GM23248 (cell line): ENCODE data around the gene ITPRIP. TPM values are rescaled to one million over a fixed set of nuclear protein-coding genes. Genes with fewer than 3 reads are reported as not detected.

Source experiments
- DNase-seq: peaks from one replicate; pipeline ENCODE4 v3.0.0-alpha.2; 2015
- H2AFZ ChIP-seq: fragments of 200-600 bp; sonication (generic); 2 replicates; pipeline ENCODE4 v1.6.1; 2016; ENCODE audit warnings: antibody characterized with exemption
- H3F3A ChIP-seq: fragments of 200-600 bp; sonication (generic); 2 replicates; pipeline ENCODE4 v1.6.1; 2016; ENCODE audit warnings: mild to moderate bottlenecking, antibody characterized with exemption, mixed run types; ENCODE audit not compliant: insufficient read depth
- H3K27ac ChIP-seq: fragments of 200-600 bp; sonication (generic); 2 replicates; pipeline ENCODE4 v1.5.1; 2016; ENCODE audit warnings: mild to moderate bottlenecking
- H3K27me3 ChIP-seq: fragments of 200-600 bp; sonication (generic); replicated peaks from 2 replicates; pipeline ENCODE4 v1.6.1; 2016; ENCODE audit warnings: mild to moderate bottlenecking; ENCODE audit not compliant: insufficient read depth
- H3K36me3 ChIP-seq: fragments of 200-600 bp; sonication (generic); 2 replicates; pipeline ENCODE4 v1.6.1; 2016; ENCODE audit warnings: low read depth, mild to moderate bottlenecking
- H3K4me1 ChIP-seq: fragments of 200-600 bp; sonication (generic); 2 replicates; pipeline ENCODE4 v1.6.1; 2016; ENCODE audit warnings: mild to moderate bottlenecking; ENCODE audit not compliant: insufficient read depth
- H3K4me2 ChIP-seq: fragments of 200-600 bp; sonication (generic); one replicate; pipeline ENCODE4 v1.6.1; 2016; ENCODE audit warnings: mild to moderate bottlenecking; ENCODE audit not compliant: unreplicated experiment
- H3K4me3 ChIP-seq: fragments of 200-600 bp; sonication (generic); 2 replicates; pipeline ENCODE4 v1.5.1; 2016; ENCODE audit warnings: mild to moderate bottlenecking
- H3K79me2 ChIP-seq: fragments of 200-600 bp; sonication (generic); 2 replicates; pipeline ENCODE4 v1.6.1; 2016; ENCODE audit warnings: mild to moderate bottlenecking; ENCODE audit not compliant: insufficient read depth
- H3K9ac ChIP-seq: fragments of 200-600 bp; sonication (generic); 2 replicates; pipeline ENCODE4 v1.6.1; 2016; ENCODE audit warnings: mild to moderate bottlenecking
- H3K9me2 ChIP-seq: fragments of 200-600 bp; sonication (generic); 2 replicates; pipeline ENCODE4 v1.6.1; 2016; ENCODE audit warnings: mixed run types, mild to moderate bottlenecking, moderate library complexity; ENCODE audit not compliant: insufficient read depth
- H3K9me3 ChIP-seq: fragments of 200-600 bp; sonication (generic); one replicate; pipeline ENCODE4 v1.6.1; 2017; ENCODE audit warnings: low read depth
- H4K20me1 ChIP-seq: fragments of 200-600 bp; sonication (generic); 2 replicates; pipeline ENCODE4 v1.6.0; 2016; ENCODE audit not compliant: insufficient read depth
- EZH2 ChIP-seq: fragments of 200-600 bp; sonication (generic); IDR thresholded peaks from 2 replicates; pipeline ENCODE4 v1.6.1; 2018; ENCODE audit warnings: antibody characterized with exemption, mild to moderate bottlenecking; ENCODE audit not compliant: insufficient read depth, poor library complexity, severe bottlenecking
- EZH2phosphoT487 ChIP-seq: fragments of 200-600 bp; sonication (generic); IDR thresholded peaks from 2 replicates; pipeline ENCODE4 v1.6.1; 2018; ENCODE audit warnings: antibody characterized with exemption, moderate library complexity, mild to moderate bottlenecking, low read depth; ENCODE audit not compliant: insufficient read depth
- WGBS, 2 experiments: methylation state at CpG; one replicate each; pipeline ENCODE4 v1.1.6; 2015 to 2017; ENCODE audit warnings: low lambda C conversion rate in 2 of 2, low coverage in 1 of 2; ENCODE audit errors: missing lambda C conversion rate in 2 of 2; 5-methylcytosine and 5-hydroxymethylcytosine counted together
- in situ Hi-C: fragments of 300-500 bp; cut with MboI; formaldehyde crosslinking; loops from 2 replicates; pipeline ENCODE4 v1.15.0; 2020
- polyA plus RNA-seq: library from polyadenylated mRNA; unstranded; fragments of >200 nt; fragmentation: Nextera tagmentation; extraction: Ambion mirVana; gene quantifications from 2 replicates; pipeline ENCODE4 v1.2.1, GENCODE V29; 2016
- total RNA-seq: library from RNA; depleted of rRNA; stranded (reverse); fragments of >200 nt; shearing (Covaris generic); gene quantifications from 2 replicates; pipeline ENCODE4 v1.2.3, GENCODE V29; 2014

ITPRIP gene
- total and polyA plus RNA-seq, 2 experiments from 2014 or later, result 9.6 to 24.7 TPM

DNA sequence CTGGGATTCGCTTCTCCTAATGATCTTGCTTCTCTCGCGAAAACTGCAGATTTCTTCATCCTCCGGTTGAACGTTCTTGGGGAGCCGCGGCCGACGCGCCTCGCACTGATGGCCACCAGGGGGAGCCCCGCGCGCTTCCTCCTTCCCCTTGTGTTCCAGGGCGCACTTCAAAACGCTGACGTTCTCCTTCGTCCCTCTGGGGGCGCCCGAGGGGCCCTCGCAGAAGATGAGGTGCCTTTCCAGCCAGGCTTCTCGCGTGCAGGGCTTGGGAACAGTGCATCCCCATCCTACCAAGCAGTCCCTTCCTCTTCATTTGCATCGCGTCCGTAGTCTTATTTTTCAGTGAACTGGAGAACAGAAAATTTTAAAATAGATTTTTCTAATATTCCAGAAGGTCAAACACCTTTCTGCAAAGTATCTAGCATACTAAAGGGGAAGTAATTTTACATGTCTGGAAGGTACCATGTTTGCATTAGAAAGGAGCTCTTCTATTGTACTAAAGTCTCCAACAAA, 46.8 kb downstream of the ITPRIP start:
- Histone ChIP-seq H3K9ac (peak overlapping the region; percentile 48; the same call in 1 of the 2 replicates), H3K4me2 (peak overlapping the region; percentile 34), H3K79me2 (no peaks in the 10 kb centered on the region), H3K27ac (no peak overlapping the region), H3K4me3 (no peak overlapping the region), H2AFZ (peak overlapping the region; percentile 60), H3K36me3 (no peaks in the 10 kb centered on the region), H3K27me3 (no peaks in the 10 kb centered on the region), H3K4me1 (peaks cover 18% of the 10 kb centered on the region), H3K9me3 (no peaks in the 10 kb centered on the region), H3K9me2 (no peaks in the 10 kb centered on the region), H3F3A (peaks cover 17% of the 10 kb centered on the region), H4K20me1 (no peaks in the 10 kb centered on the region)
- DNase-seq, result peak; percentile 95
- 2% methylated on average over 19 to 26 of the region's 26 CpGs for whole genome bisulfite sequencing, 2 experiments
- in situ Hi-C loops, result loop anchor here (10.0 kb wide), 1 partner anchor 53 kb away; no protein-coding TSS in a partner anchor
- TF ChIP-seq EZH2phosphoT487 (no peak), EZH2 (no peak)

DNA sequence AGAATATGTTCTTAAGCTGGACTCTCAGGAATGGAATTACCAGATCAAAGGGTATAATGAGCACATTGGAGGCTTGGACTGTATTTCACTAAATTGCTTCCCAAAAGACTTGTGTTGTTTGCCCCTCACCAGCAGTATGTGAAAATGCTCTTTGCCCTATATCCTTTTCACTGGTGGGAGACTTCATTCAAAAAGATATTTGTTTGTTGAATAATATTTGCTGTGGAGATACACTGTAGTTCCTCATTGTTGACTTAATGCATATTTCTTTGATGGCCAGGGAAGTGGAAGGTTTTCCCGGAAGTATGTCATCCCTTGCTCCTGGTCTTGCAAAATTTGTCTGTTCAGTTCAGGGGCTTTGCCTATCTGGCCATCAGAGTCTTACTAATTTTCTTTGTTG, 49.9 kb downstream of the ITPRIP start:
- H2AFZ ChIP-seq, result no peak overlapping the region
- H3K4me1 ChIP-seq, result peaks cover 16% of the 10 kb centered on the region
- H3K9me3 ChIP-seq, result no peaks in the 10 kb centered on the region
- no peaks in the 10 kb centered on the region for H3K9me2 ChIP-seq
- no peaks in the 10 kb centered on the region for H3K79me2 ChIP-seq
- H3K4me3 ChIP-seq, result no peak overlapping the region
- in situ Hi-C loops, result no loop called here
- H3K27ac ChIP-seq, result no peak overlapping the region
- peaks cover 17% of the 10 kb centered on the region for H3F3A ChIP-seq
- no peaks in the 10 kb centered on the region for H3K36me3 ChIP-seq
- H3K9ac ChIP-seq, result no peak overlapping the region
- TF ChIP-seq EZH2, result no peak
- no peak for TF ChIP-seq EZH2phosphoT487
- WGBS, 2 experiments, result 56 to 65% methylated on average over 1 of the region's 1 CpG
- no peak overlapping the region for H3K4me2 ChIP-seq
- no peaks in the 10 kb centered on the region for H4K20me1 ChIP-seq
- H3K27me3 ChIP-seq, result no peaks in the 10 kb centered on the region
- no peak for DNase-seq

DNA sequence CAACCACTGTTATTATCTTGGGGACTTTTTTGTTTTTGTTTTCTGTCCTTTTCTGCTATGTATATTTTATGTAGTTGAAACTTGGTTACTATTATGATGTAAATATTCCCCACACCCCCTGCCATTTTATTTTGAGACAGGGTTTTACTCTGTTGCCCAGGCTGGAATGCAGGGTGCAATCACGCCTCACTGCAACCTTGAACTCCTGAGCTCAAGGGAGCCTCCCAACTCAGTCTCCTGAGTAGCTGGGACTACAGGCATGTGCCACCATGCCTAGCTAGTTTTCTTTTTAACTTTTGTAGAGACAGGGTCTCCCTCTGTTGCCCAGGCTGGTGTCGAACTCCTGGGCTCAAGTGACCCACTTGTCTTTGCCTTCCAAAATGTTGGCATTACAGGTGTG, 51.3 kb downstream of the ITPRIP start:
- Histone ChIP-seq H3K9ac (no peak overlapping the region), H3K9me3 (no peaks in the 10 kb centered on the region), H3K4me3 (no peak overlapping the region), H3K4me1 (0 out of 2 replicates have a peak, but pooled peaks cover 4% of the 10 kb centered on the region), H3F3A (0 out of 2 replicates have a peak, but pooled peaks cover 3% of the 10 kb centered on the region), H3K36me3 (no peaks in the 10 kb centered on the region), H2AFZ (no peak overlapping the region), H3K4me2 (no peak overlapping the region), H3K9me2 (no peaks in the 10 kb centered on the region), H3K27ac (no peak overlapping the region), H3K27me3 (no peaks in the 10 kb centered on the region), H3K79me2 (no peaks in the 10 kb centered on the region), H4K20me1 (no peaks in the 10 kb centered on the region)
- 81 to 87% methylated on average over 2 of the region's 2 CpGs for WGBS, 2 experiments
- no peak for TF ChIP-seq EZH2phosphoT487
- TF ChIP-seq EZH2, result no peak
- in situ Hi-C loops, result no loop called here
- no peak for DNase-seq

DNA sequence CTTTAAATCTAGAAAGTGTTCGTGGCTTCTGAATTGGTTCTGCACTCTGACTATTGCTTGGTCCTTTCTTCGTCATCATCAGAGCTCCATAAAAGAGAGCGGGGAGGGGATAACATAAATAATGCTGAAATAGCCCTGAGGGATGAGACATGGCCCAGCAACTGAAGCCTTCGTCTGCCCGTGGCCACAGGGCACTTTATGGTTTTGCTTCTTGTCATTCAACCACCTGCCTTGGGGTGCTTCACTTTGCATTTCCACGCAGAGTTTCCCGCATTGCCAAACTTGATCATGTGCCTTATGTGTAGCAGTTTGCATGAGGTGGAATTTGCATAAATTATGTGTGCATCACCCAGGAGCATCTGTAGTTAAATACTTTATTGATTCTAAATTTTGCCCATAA, 53.4 kb downstream of the ITPRIP start:
- in situ Hi-C loops, result no loop called here

More for the DNA sequence above, 53.4 kb downstream of the ITPRIP start:
- no peak overlapping the region for H3K4me2 ChIP-seq
- no peak for TF ChIP-seq EZH2
- TF ChIP-seq EZH2phosphoT487, result no peak
- H2AFZ ChIP-seq, result no peak overlapping the region
- H3K9me2 ChIP-seq, result no peaks in the 10 kb centered on the region
- H3K27me3 ChIP-seq, result no peaks in the 10 kb centered on the region
- WGBS, 2 experiments, result 79 to 80% methylated on average over 7 of the region's 7 CpGs
- no peak overlapping the region for H3K9ac ChIP-seq
- H3K79me2 ChIP-seq, result no peaks in the 10 kb centered on the region
- H4K20me1 ChIP-seq, result no peaks in the 10 kb centered on the region
- no peaks in the 10 kb centered on the region for H3K4me1 ChIP-seq
- no peaks in the 10 kb centered on the region for H3K9me3 ChIP-seq
- H3F3A ChIP-seq, result no peaks in the 10 kb centered on the region
- H3K27ac ChIP-seq, result no peak overlapping the region
- no peak overlapping the region for H3K4me3 ChIP-seq
- H3K36me3 ChIP-seq, result no peaks in the 10 kb centered on the region
- no peak for DNase-seq
